NCI-H446 (cell line): ENCODE results near the gene EFCAB3.
A peak's percentile ranks its signal among the peaks of the same experiment; 100 is the strongest.
"Not testable (repeated sequence)": the region's sequence is repeated elsewhere in the genome, so short reads cannot be mapped to it uniquely, and the experiment has no call there.

ENCODE experiments used
- DNase-seq, 2 experiments: peaks; one replicate each; lab custom pipeline; 2025; lab: John Stamatoyannopoulos, UW

EFCAB3 gene

DNA sequence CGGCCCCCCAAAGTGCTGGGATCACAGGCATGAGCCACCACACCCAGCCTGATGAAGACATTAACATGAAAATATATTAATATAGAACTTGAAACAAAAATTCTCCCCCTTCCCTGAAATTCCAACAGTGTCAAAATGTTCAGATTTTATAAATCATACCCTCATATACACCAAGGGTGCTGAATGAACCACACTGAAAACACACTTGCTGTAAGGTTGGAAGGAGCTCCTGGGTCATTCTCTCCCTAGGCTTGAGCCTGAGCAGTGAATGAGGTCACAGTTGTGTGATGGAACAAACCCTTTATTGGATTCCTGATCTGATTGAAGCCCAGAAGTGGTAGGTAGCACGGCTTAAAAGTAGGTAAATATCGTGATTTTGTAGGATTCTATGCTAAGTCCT, at the start of gene EFCAB3:
Gene EFCAB3, plus strand, starts transcription at position 301 of the 400 bp plus-strand sequence. CDS start 2,427 bp downstream, outside the sequence.
- no peak for DNase-seq

DNA sequence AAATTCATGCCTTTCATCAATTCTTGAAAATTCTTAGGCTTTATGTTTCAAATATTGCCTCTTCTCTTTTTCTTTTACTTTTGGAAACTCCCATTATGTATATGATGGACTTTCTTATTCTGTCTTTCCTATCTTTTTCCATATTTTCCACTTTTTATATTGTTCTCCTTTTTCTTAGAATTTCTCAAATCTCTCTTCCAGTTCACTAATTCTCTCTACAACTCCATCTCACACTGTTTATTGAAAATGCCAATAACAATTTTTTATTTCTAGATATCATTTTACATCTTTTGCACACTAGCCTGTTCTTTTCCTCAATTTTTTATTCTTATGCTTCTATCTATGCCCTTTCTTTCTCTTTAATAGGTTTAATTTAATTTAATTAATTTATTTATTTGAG, 43.8 kb upstream of the EFCAB3 start:
- DNase-seq: no peak

DNA sequence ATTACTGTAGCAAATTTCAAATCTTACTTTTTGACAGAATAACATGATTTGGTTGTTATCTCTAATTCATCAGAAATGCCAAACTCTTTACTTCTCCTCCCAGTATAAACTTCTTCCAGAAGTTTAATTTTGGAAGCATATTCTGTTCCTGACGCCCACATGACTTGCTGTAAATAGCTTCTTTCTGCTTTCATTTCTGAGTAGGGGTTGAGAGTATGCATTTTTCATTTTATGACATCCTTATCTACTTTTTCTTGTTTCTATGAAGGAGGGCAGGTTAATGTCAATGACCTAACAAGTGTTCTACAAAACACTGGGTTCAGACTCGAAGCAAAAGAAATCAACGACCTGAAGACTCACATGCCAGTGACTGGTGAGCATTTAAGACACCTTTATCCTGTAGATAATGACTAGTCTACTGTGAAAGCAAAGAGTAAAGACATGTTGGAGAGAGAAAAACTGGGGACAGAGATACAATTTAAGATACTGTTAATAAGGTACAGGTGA, 36.5 kb upstream of the EFCAB3 start:
- DNase-seq: no peak

DNA sequence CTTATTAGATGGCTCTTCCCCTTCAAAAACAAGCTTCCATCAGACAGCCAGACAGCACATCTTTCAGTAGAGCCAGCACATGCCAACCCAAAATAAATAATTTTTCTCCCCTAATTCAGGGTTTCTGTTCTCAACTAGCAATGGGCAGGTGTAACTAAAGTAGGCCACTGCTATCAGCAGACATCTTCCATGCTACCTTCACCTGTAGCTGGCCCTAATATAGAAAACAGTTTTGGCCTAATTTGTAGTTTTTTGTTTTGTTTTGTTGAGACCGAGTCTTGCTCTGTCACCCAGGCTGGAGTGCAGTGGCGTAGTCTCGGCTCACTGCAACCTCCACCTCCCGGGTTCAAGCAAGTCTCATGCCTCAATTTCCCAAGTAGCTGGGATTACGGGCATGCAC, 29.2 kb upstream of the EFCAB3 start:
- no peak for DNase-seq

DNA sequence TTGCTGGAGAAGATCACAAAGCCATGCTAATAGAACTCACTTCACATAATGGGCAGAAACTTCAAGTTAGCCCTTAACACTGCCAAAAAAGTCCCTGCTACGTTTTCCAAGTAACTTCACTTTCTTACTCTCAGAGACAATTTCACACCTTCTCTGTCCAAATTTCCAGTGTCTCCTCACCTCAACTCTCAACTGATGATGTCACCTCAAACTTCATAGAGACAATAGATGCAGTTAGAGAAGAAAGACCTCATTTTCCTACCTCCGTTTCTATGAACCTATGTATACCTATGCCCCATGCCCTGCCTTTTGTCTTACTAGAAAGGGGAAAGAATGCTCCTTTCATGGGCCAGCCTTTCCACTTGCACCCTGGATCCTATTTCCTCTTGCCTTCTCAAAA, 14.2 kb upstream of the EFCAB3 start:
- no peak for DNase-seq

DNA sequence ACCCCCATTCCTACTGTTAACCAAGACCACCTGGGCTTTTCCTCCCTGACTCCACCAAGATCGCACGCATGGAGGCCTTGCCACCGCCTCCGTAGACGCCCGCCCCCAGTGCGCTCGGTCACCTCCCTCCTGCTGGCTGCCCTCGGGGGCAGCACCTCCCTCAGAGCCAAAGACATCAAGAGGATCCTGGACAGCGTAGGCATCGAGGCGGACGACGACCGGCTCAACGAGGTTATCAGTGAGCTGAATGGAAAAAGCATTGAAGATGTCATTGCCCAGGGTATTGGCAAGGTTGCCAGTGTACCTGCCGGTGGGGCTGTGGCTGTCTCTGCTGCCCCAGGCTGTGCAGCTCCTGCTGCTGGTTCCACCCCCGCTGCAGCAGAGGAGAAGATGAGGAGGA, 1.2 kb downstream of the EFCAB3 start:
- DNase-seq: no peak

DNA sequence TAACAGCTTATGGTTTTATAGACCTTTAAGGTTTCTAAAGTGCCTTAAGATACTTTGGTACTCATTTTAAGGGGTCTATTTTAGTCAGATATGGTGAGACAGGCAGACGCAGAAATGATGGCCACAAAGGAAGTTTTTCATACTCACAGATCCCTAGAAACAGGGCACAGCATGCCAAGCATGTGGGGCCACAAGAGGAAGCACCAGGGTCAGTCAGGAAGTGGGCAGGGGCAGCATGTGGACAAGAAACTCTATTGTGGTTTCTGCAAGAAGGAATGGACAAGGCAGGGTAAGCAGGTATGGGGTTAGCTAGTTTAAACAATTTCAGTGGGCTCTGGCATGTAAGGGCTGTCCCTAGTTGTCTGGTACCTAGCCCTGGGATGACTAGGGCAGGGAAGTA, 8.5 kb downstream of the EFCAB3 start:
- DNase-seq: no peak

DNA sequence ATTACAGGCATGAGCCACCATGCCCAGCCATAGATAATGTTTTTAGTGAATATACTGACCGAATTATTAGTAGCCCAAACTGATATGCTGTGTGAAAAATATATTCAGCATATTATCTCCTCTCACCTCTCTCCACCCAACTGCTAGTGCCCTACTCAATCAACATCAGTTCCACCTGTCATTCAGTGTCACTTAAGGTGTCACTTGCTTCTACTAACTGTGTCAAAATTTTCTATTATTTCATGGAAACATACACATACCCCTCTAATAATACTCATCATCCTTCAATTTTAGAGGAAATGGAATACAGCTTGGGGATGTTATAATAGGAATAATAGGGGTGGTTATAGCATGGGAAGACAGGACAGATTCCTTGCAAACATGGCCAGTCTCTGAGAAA, 12.6 kb downstream of the EFCAB3 start:
- DNase-seq: no peak

DNA sequence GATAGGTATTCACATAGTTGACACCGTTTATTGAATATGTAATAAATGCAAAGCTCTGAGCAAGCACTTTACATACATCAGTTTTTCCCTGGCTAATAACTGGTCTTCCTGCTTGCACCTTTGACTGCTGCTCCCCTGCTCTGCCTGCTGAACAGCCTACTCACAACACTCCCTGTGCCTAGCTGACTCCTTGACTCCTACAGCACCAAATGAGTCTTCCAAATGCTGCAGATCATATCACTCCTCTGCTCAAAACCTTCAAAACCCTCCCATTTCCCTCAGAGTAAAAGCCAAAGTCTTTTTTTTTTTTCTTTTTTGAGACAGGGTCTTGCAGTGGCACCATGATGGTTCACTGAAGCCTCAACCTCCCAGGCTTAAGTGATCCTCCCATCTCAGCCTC, 18.5 kb downstream of the EFCAB3 start:
- DNase-seq: no peak

DNA sequence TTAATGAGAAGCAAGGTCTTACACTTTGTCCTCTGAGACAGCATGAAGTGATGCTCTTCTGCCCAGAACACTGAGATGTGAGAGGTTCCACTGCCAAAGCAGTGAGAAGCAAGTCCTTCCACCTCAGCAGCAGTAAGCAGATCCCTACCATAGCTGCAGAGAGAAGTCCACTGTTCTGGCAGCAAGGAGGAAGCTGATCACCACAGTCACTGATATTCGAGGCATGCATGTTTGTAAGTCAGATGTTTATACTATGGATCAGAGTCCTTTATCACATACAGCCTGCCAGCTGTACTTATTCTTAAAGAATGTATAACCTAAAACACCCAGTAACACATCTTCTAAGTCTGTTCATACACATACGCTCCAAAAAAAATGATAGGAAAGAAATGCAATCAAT, 25.1 kb downstream of the EFCAB3 start:
- no peak for DNase-seq

DNA sequence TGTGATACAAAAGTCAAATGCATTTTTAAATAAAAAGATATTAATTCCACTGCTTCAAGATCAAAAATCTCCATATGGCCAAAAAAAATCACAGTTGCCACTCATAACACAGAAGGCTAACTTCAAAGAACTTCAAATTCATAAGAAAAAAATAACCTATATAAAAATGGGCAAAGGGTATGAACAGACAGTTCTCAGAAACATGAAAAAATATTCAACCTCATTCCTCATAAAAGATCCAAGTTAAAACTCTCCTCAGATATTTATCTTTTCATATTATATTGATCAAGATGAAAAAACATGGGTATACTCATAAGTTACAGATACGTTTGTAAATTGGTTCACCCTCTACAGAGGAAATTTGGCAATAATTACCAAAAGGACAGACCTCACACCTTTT, 32.7 kb downstream of the EFCAB3 start:
- not testable (repeated sequence) for DNase-seq

DNA sequence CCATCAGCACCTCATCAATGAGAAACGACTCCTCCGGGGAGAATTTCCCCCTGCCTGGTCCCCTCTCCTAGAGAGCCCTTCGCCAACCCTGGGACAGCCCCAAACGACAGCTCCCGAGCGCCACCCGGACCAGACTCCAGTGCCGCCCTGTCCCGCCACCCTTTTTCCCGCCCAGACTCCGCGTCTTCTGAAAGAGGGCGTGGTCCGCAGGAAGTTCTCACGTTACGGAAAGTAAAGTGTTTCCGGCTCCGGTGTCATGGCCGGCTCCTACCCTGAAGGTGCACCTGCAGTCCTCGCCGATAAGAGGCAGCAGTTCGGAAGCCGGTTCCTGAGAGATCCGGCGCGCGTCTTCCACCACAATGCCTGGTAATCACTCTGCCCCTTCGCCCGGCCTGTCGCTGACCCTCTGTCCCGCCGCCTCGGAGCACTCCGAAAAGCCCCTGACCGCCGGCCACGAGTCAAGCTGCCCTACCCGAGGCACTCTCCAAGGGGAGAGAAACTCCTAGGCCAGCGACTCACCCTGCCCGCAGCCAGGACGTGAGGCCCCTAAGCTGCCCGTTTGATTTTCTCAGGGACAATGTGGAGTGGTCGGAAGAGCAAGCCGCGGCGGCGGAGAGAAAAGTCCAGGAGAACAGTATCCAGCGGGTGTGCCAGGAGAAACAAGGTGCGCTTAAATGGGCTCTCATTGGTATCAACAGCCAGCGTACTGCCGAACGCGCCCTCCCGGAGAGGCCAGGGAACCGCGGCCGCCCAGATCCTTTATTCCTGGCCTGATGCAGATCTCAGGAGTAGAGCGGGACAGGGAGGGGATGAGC, 43.5 kb downstream of the EFCAB3 start, which contains the start of gene METTL2A:
Gene METTL2A, plus strand, starts transcription at position 251 of the 815 bp plus-strand sequence. Its CDS starts 6 bp downstream, at position 257.
- peak; percentile 80 to 87 for DNase-seq

DNA sequence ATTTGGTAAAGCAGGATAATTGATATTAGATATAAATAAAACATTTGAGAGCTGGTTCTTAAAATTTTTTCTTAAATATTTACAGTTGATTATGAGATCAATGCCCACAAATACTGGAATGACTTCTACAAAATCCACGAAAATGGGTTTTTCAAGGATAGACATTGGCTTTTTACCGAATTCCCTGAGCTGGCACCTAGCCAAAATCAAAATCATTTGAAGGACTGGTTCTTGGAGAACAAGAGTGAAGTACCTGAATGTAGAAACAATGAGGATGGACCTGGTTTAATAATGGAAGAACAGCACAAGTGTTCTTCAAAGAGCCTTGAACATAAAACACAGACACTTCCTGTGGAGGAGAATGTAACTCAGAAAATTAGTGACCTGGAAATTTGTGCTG, 45.9 kb downstream of the EFCAB3 start:
- not testable (repeated sequence) for DNase-seq

DNA sequence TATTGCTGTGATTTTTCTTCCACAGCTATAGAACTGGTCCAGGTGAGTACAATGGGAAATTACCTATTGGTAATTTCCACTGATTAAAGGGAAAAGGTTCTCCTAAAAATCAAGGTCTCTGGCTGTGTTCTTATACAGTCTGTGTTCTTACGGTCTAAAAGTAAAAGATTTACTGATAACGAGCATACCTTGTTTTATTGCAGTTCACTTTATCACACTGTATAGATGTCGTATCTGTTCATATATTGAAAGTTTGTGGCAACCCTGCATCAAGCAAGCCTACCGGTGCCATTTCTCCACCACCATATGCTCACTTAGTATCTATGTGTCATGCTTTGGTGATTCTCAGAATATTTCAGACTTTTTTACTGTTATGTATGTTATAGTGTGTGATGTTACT, 54.9 kb downstream of the EFCAB3 start:
- not testable (repeated sequence) for DNase-seq

DNA sequence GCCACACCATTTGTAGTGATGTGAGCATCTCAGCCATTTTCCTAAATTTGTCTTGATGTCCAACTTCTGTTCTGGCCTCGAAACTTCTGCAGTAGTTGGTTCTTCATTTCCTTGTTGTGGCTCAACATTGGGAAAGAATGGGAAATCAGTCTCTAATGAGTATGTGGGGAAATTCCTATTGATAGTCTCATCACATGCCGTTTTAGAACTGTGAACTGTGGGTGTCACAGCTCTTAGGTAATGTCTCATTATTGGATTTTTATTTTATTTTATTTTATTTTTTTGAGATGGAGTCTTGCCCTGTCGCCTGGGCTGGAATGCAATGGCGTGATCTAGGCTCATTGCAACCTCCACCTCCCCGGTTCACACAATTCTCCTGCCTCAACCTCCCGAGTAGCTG, 60.8 kb downstream of the EFCAB3 start:
- not testable (repeated sequence) for DNase-seq

DNA sequence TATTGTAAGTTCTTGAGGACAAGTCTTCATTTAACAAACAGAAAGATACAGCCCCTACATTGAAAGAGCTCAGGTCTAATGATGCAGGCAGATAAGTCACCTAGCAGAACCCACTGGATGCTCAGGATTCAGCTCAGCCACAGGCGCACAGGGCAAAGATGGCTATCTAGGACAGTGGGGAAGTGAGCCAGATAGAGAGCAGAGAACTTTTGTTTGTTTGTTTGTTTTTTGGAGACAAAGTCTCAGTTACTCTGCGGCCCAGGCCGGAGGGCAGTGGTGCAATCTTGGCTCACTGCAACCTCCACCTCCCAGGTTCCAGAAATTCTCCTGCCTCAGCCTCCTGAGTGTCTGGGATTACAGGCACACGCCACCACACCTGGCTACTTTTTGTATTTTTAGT, 63.7 kb downstream of the EFCAB3 start:
- no peak for DNase-seq

DNA sequence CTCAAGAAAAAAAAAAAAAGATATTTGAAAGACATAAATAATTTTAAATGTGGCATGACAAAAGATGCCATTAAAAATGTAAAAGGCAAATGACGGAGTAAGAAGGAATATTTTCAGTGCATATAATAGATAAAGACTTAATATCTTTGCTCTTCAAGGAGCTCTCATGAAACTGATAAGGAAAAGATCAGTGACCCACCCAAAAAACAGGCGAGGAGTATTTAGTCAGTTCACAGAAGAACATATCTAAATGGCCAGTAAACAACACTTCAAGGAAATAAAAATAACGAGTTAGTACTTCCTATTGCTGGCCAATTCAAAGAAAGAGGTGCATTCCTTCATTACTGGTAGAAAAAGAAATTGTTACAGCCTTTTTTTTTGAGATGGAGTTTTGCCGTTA, 65.4 kb downstream of the EFCAB3 start:
- not testable (repeated sequence) for DNase-seq

DNA sequence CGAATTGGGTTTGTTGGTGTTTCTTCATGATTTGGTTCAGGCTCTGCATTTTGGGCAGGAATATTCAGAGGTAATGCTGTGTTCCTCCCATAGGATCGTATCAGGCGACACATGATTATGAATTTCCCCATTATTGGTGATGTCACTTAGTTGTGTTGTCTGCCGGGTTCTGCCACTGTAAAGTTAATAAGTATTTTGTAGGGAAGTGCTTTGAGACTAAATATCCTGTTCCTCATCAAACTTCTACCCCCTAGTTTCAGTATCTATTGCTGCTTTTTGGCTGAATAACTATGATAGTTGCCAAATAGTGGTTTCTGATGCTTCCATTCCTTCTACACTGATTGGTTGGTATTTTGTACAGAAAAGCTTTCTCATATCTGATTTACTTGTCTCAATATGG, 71.8 kb downstream of the EFCAB3 start:
- not testable (repeated sequence) for DNase-seq

DNA sequence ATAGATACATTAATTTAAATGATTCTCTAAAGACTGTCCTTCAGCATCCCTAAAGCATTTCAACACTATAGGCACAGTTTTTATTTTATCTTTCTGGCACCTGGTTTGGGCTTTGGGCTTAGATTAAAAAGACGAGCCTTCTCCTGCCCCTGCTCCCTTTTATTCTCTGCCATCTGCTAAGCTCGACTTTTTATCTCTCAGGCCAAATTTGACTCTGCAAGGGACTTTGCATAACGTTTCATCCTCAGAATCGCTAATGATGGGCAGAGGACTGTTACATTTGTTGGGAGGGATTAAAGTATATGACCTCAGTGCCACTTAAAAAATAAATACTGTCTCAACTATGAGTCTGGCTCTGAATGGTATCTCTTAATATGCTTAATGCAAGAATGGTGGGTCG, 72.7 kb downstream of the EFCAB3 start:
- not testable (repeated sequence) for DNase-seq

DNA sequence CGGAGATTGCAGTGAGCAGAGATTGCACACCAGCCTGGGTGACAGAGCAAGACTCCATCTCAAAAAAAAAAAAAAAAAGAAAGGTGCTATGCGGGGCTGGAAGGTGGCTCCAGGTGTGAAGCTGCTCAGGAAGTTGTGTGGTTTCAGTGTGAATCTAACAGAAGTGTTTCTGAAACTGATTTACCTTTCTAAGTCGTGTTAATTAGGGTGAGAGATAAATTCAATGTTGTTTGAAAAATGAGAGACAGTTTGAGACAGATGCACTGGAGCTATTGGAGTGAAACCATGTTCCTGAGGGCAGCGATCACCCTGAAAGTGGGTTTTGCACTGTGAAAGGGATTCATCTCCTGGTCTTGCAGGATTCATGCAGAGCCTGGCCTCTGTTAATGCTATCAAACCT, 73.3 kb downstream of the EFCAB3 start:
- DNase-seq: not testable (repeated sequence)

DNA sequence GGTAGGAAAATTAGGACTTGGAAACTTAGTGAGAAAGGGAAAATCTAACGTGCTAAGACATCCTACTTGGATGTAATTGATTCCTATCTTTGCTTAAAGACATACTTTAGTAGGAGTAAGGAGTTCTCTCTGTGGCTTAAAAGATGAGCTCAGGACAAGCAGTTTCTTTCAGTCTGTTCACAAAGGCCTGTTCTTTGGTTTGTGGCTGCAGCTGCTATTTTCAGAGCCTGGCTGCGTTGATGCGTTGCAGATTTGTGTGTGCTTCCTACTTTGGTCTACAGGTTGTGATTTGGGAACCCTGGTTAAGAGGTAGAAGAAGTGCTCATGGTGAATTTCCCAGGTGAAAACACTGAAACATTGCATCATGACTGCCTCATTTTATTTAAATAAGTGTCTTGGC, 73.8 kb downstream of the EFCAB3 start:
- not testable (repeated sequence) for DNase-seq

DNA sequence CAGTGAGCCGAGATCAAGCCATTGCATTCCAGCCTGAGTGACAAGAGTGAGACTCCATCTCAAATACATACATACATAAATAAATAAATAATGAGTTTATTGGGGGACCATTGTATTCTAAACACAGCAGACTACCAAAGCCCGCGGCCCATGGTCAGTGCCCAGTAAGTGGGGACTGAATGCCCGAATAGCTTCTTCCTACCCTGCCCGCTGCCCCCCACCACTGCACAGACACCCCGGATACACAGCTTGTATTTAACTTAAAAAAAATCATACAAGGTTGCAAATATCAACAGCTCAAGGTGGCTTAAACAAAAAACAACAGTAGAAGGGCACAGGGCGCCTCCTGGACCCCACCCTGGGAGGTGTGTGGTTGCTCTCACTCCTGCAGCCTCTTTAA, 75.7 kb downstream of the EFCAB3 start:
- DNase-seq: no peak

DNA sequence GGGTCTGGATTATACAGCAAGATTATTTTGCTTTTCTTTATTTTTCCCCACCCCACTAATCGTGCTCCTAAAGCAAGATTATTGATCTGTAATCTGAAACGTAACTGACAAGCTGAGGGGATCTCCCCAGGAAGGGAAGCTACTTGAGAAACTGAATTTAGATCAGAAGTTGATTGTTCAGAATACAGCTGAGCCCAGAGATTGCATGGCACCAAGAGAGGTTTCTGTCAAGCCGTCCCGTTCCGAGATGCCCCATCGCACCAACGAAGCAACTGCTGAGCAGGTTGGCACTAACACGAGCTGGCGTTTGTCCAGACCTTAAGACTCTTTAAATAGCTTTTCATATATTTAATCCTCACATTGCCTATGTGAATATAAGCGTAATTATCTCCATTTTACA, 78.1 kb downstream of the EFCAB3 start:
- DNase-seq: not testable (repeated sequence)

DNA sequence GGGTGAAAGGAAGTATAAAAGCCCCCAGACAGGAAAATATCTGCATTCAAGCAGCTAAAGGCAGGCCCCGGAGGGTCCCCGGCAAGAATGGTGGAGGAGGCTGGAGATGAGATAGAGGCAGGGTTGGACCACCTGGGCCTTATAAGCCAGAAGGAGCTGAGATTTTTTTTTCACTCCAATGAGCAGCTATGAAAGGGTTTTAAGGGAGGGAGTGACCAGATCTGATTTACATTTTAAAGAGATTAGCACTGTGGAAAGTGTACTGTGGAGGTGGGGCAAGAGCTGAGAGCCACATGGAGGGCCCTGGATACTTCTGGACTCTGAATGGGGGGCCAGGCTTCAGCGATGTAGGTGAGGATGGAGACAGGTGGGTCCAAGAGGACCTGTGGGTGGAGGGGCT, 84.1 kb downstream of the EFCAB3 start:
- DNase-seq: not testable (repeated sequence)
